SK-N-SH treated with all-trans-retinoic acid at 6 μM for 48 hours (cell line): ENCODE measurements around the gene EIF4E.
A peak's percentile ranks its signal among the peaks of the same experiment; 100 is the strongest.
"Not testable (repeated sequence)": the region's sequence is repeated elsewhere in the genome, so short reads cannot be mapped to it uniquely, and the experiment has no call there.

ENCODE experiments used
- ATAC-seq: fragments of 200-7000 bp; cut with Tn5 transposase; 3 replicates; pipeline ENCODE4 v1.9.1; 2020; ENCODE audit warnings: mild to moderate bottlenecking, moderate library complexity
- ARNTL ChIP-seq: fragments of 450-650 bp; formaldehyde crosslinking; IDR thresholded peaks from 2 replicates; pipeline ENCODE4 v1.5.0; 2020; ENCODE audit warnings: low read depth, mild to moderate bottlenecking, moderate library complexity, borderline replicate concordance
- BACH2 ChIP-seq: fragments of 250-450 bp; sonication (Bioruptor Pico); IDR thresholded peaks from 2 replicates; pipeline ENCODE4 v1.9.0; 2021; ENCODE audit warnings: mild to moderate bottlenecking, borderline replicate concordance
- CREB5 ChIP-seq: fragments of 250-450 bp; sonication (Bioruptor Pico); IDR thresholded peaks from 2 replicates; pipeline ENCODE4 v1.5.1; 2020; ENCODE audit warnings: low read depth, mild to moderate bottlenecking, moderate library complexity
- CSDC2 ChIP-seq: fragments of 250-450 bp; sonication (Bioruptor Pico); IDR thresholded peaks from 2 replicates; pipeline ENCODE4 v1.5.0; 2020; ENCODE audit warnings: mild to moderate bottlenecking, moderate library complexity
- CSRNP3 ChIP-seq: fragments of 250-450 bp; sonication (Bioruptor Pico); IDR thresholded peaks from 2 replicates; pipeline ENCODE4 v1.5.1; 2021; ENCODE audit warnings: mild to moderate bottlenecking, moderate library complexity
- ESRRG ChIP-seq: fragments of 250-450 bp; sonication (Bioruptor Pico); IDR thresholded peaks from 2 replicates; pipeline ENCODE4 v1.6.1; 2021; ENCODE audit warnings: mild to moderate bottlenecking
- GLIS3 ChIP-seq: fragments of 250-450 bp; sonication (Bioruptor Pico); IDR thresholded peaks from 2 replicates; pipeline ENCODE4 v1.5.0; 2020; ENCODE audit warnings: mild to moderate bottlenecking, moderate library complexity
- ISL1 ChIP-seq: fragments of 250-450 bp; sonication (Bioruptor Pico); IDR thresholded peaks from 2 replicates; pipeline ENCODE4 v2.1.2; 2022; ENCODE audit warnings: mild to moderate bottlenecking, moderate library complexity
- OSR1 ChIP-seq: fragments of 250-450 bp; sonication (Bioruptor Pico); IDR thresholded peaks from 2 replicates; pipeline ENCODE4 v1.8.0; 2022; ENCODE audit warnings: moderate library complexity, mild to moderate bottlenecking, inconsistent platforms
- PATZ1 ChIP-seq: fragments of 250-450 bp; sonication (Bioruptor Pico); IDR thresholded peaks from 2 replicates; pipeline ENCODE4 v1.8.0; 2020; ENCODE audit warnings: mild to moderate bottlenecking, moderate library complexity, borderline replicate concordance
- POU6F1 ChIP-seq: fragments of 250-450 bp; sonication (Bioruptor Pico); IDR thresholded peaks from 2 replicates; pipeline ENCODE4 v1.8.0; 2021; ENCODE audit warnings: low read depth, mild to moderate bottlenecking, moderate library complexity, borderline replicate concordance
- RARB ChIP-seq: fragments of 250-450 bp; sonication (Bioruptor Pico); IDR thresholded peaks from 2 replicates; pipeline ENCODE4 v1.8.0; 2021; ENCODE audit warnings: mild to moderate bottlenecking, moderate library complexity
- SNAI2 ChIP-seq: fragments of 250-450 bp; sonication (Bioruptor Pico); IDR thresholded peaks from 2 replicates; pipeline ENCODE4 v1.5.0; 2020; ENCODE audit warnings: mild to moderate bottlenecking, moderate library complexity
- TCF4 ChIP-seq: fragments of 250-450 bp; sonication (Bioruptor Pico); IDR thresholded peaks from 2 replicates; pipeline ENCODE4 v1.8.0; 2021; ENCODE audit warnings: mild to moderate bottlenecking, moderate library complexity, borderline replicate concordance
- TOX ChIP-seq: fragments of 250-450 bp; sonication (Bioruptor Pico); IDR thresholded peaks from 2 replicates; pipeline ENCODE4 v1.8.0; 2021; ENCODE audit warnings: mild to moderate bottlenecking, moderate library complexity, borderline replicate concordance
- ZC3H10 ChIP-seq: fragments of 250-450 bp; sonication (Bioruptor Pico); IDR thresholded peaks from 2 replicates; pipeline ENCODE4 v1.5.1; 2021; ENCODE audit warnings: mild to moderate bottlenecking, moderate library complexity
- ZFP3 ChIP-seq: fragments of 250-450 bp; sonication (Bioruptor Pico); IDR thresholded peaks from 2 replicates; pipeline ENCODE4 v1.5.0; 2020; ENCODE audit warnings: mild to moderate bottlenecking, moderate library complexity
- ZFP30 ChIP-seq: fragments of 450-650 bp; formaldehyde crosslinking; IDR thresholded peaks from 2 replicates; pipeline ENCODE4 v1.5.0; 2022; ENCODE audit warnings: mild to moderate bottlenecking, moderate library complexity
- ZNF565 ChIP-seq: fragments of 450-650 bp; formaldehyde crosslinking; conservative IDR thresholded peaks from 2 replicates; pipeline ENCODE4 v1.5.0; 2020; ENCODE audit warnings: low read depth, mild to moderate bottlenecking, moderate library complexity
- ZNF8 ChIP-seq: fragments of 450-650 bp; formaldehyde crosslinking; IDR thresholded peaks from 2 replicates; pipeline ENCODE4 v1.5.0; 2020; ENCODE audit warnings: mild to moderate bottlenecking, moderate library complexity

EIF4E gene

GRCh38 chr4:98890702-98891455, 38.1 kb downstream of the EIF4E start:
- ATAC-seq = peak; percentile 92

GRCh38 chr4:98887145-98887544, 41.8 kb downstream of the EIF4E start:
- no peak for ATAC-seq
- TF ChIP-seq CREB5 (CRISPR knock-in tag) = no peak
- TF ChIP-seq CSDC2 = no peak
- TF ChIP-seq ZNF565 (CRISPR knock-in tag) = no peak
- TF ChIP-seq ISL1 = no peak
- no peak for TF ChIP-seq CSRNP3 (CRISPR knock-in tag)

More at GRCh38 chr4:98890702-98891455, 38.1 kb downstream of the EIF4E start:
- peak; percentile 69; the same call in 1 of the 2 replicates for TF ChIP-seq ZFP3 (CRISPR knock-in tag)
- no peak for TF ChIP-seq PATZ1 (CRISPR knock-in tag)

GRCh38 chr4:98886382-98886781, 42.6 kb downstream of the EIF4E start:
- not testable (repeated sequence) for ATAC-seq

GRCh38 chr4:98880884-98881283, 48.0 kb downstream of the EIF4E start:
- ATAC-seq = not testable (repeated sequence)

GRCh38 chr4:98879515-98879914, 49.4 kb downstream of the EIF4E start:
- no peak for ATAC-seq

GRCh38 chr4:98873059-98873458, 55.9 kb downstream of the EIF4E start:
- TF ChIP-seq OSR1 (no peak), BACH2 (no peak), ZNF565 (CRISPR knock-in tag) (no peak), ESRRG (CRISPR knock-in tag) (no peak)
- ATAC-seq = no peak

More at GRCh38 chr4:98879515-98879914, 49.4 kb downstream of the EIF4E start:
- TF ChIP-seq ZNF8 (CRISPR knock-in tag) = no peak

GRCh38 chr4:98872120-98872906, 56.6 kb downstream of the EIF4E start:
- ATAC-seq = not testable (repeated sequence)

- no peak for ATAC-seq
- TF ChIP-seq TCF4 = no peak
- TF ChIP-seq CSDC2 = no peak
- TF ChIP-seq TOX = no peak
- TF ChIP-seq ZC3H10 (CRISPR knock-in tag) = no peak
- no peak for TF ChIP-seq ESRRG (CRISPR knock-in tag)
- TF ChIP-seq ZFP3 (CRISPR knock-in tag) = no peak
- no peak for TF ChIP-seq ZNF8 (CRISPR knock-in tag)
- TF ChIP-seq RARB = no peak
- no peak for TF ChIP-seq ARNTL
- TF ChIP-seq SNAI2 = no peak
- no peak for TF ChIP-seq POU6F1
- TF ChIP-seq ZFP30 (CRISPR knock-in tag) = no peak
- no peak for TF ChIP-seq GLIS3 (CRISPR knock-in tag)
- no peak for TF ChIP-seq PATZ1 (CRISPR knock-in tag)
Measured at GRCh38 chr4:98867648-98868047, 61.3 kb downstream of the EIF4E start.
